Measurements from ENCODE around the gene ENDOV. TPM values are rescaled to one million over a fixed set of nuclear protein-coding genes. Genes with fewer than 3 reads are reported as not detected.

The ENDOV gene
- total RNA-seq, 4 donors from 2014 or later, result 2.0 to 17.5 (median 9.9) TPM

- no peak for TF ChIP-seq CTCF (IDR thresholded peaks at IDR 0.05; ENCODE audit: low read depth)
These were observed 34.4 kb downstream of the ENDOV start for GRCh38 chr17:80449194-80449929.

GRCh38 chr17:80449930-80450576 is 35.1 kb downstream of the ENDOV start:
- TF ChIP-seq CTCF (IDR thresholded peaks at IDR 0.05; ENCODE audit: low read depth), result no peak

GRCh38 chr17:80451104-80451775 is 36.3 kb downstream of the ENDOV start:
- TF ChIP-seq CTCF (IDR thresholded peaks at IDR 0.05; ENCODE audit: low read depth), result no peak

- TF ChIP-seq CTCF (IDR thresholded peaks at IDR 0.05; ENCODE audit: low read depth), result no peak
These were observed 37.4 kb downstream of the ENDOV start for GRCh38 chr17:80452173-80452915.

GRCh38 chr17:80453126-80453997 is 38.4 kb downstream of the ENDOV start:
- TF ChIP-seq CTCF (IDR thresholded peaks at IDR 0.05; ENCODE audit: low read depth), result no peak

GRCh38 chr17:80453998-80454556 is 39.1 kb downstream of the ENDOV start:
- TF ChIP-seq CTCF (IDR thresholded peaks at IDR 0.05; ENCODE audit: low read depth), result no peak
